ENCODE measurements around the gene PCDHGA6.
"Not testable (repeated sequence)": the region's sequence is repeated elsewhere in the genome, so short reads cannot be mapped to it uniquely, and the experiment has no call there.

Gene PCDHGA6

GRCh38 chr5:141415275-141415618 is 41.6 kb downstream of the PCDHGA6 start:
- H3K27ac ChIP-seq (ENCODE audit: low read depth, low read length); H3K4me3 ChIP-seq (ENCODE audit: low read depth, low read length): not testable (repeated sequence)

DNA sequence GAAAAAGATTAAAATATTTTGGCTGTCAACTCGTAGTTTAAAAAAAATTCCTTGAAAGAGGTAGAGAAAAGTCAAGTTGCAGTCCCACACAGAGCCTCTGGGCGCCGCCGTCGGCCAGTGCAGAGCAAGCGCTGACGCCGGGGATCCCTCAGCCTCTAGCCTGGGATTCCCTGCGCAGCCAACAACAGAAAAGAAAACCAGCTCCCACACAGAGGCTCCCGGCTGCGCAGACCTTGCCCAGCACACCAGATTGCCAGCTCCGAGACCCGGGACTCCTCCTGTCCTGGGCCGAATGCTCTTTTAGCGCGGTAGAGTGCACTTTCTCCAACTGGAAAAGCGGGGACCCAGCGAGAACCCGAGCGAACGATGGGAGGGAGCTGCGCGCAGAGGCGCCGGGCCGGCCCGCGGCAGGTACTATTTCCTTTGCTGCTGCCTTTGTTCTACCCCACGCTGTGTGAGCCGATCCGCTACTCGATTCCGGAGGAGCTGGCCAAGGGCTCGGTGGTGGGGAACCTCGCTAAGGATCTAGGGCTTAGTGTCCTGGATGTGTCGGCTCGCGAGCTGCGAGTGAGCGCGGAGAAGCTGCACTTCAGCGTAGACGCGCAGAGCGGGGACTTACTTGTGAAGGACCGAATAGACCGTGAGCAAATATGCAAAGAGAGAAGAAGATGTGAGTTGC is 43.9 kb downstream of the PCDHGA6 start, which contains the start of gene PCDHGB7:
Gene PCDHGB7, plus strand, starts transcription at position 184 of the 679 bp plus-strand sequence. Its CDS starts 183 bp downstream, at position 367.
- not testable (repeated sequence) for H3K4me1 ChIP-seq (ENCODE audit: control insufficient read depth, insufficient read depth, low read length); H3K36me3 ChIP-seq (ENCODE audit: control insufficient read depth, insufficient read depth, low read length)
- Histone ChIP-seq H3K4me3 (ENCODE audit: low read depth, low read length) (peak within 1 kb of the TSS; percentile 75), H3K9ac (ENCODE audit: low read depth, low read length) (peak within 1 kb of the TSS; percentile 64; the same call in 1 of the 2 replicates), H3K27me3 (ENCODE audit: control insufficient read depth, insufficient read depth, low read length) (peaks cover 20% of the 10 kb centered on the region), H3K27ac (ENCODE audit: low read depth, low read length) (peak within 1 kb of the TSS; percentile 69), H3K9me3 (ENCODE audit: control insufficient read depth, insufficient read depth, low read length) (peaks cover 33% of the 10 kb centered on the region)

More at GRCh38 chr5:141415275-141415618, 41.6 kb downstream of the PCDHGA6 start:
- not testable (repeated sequence) for H3K4me1 ChIP-seq (ENCODE audit: control insufficient read depth, insufficient read depth, low read length); H3K36me3 ChIP-seq (ENCODE audit: control insufficient read depth, insufficient read depth, low read length); H3K9ac ChIP-seq (ENCODE audit: low read depth, low read length)
- Histone ChIP-seq H3K9me3 (ENCODE audit: control insufficient read depth, insufficient read depth, low read length) (peaks cover 14% of the 10 kb centered on the region), H3K27me3 (ENCODE audit: control insufficient read depth, insufficient read depth, low read length) (peaks cover 13% of the 10 kb centered on the region)

GRCh38 chr5:141419074-141419880 is 45.6 kb downstream of the PCDHGA6 start:
- Histone ChIP-seq H3K4me1 (ENCODE audit: control insufficient read depth, insufficient read depth, low read length) (no peaks in the 10 kb centered on the region), H3K27ac (ENCODE audit: low read depth, low read length) (no peak overlapping the region), H3K9ac (ENCODE audit: low read depth, low read length) (no peak overlapping the region), H3K4me3 (ENCODE audit: low read depth, low read length) (no peak overlapping the region; the same call in 1 of the 2 replicates), H3K27me3 (ENCODE audit: control insufficient read depth, insufficient read depth, low read length) (peaks cover 20% of the 10 kb centered on the region), H3K9me3 (ENCODE audit: control insufficient read depth, insufficient read depth, low read length) (peaks cover 40% of the 10 kb centered on the region), H3K36me3 (ENCODE audit: control insufficient read depth, insufficient read depth, low read length) (no peaks in the 10 kb centered on the region)

DNA sequence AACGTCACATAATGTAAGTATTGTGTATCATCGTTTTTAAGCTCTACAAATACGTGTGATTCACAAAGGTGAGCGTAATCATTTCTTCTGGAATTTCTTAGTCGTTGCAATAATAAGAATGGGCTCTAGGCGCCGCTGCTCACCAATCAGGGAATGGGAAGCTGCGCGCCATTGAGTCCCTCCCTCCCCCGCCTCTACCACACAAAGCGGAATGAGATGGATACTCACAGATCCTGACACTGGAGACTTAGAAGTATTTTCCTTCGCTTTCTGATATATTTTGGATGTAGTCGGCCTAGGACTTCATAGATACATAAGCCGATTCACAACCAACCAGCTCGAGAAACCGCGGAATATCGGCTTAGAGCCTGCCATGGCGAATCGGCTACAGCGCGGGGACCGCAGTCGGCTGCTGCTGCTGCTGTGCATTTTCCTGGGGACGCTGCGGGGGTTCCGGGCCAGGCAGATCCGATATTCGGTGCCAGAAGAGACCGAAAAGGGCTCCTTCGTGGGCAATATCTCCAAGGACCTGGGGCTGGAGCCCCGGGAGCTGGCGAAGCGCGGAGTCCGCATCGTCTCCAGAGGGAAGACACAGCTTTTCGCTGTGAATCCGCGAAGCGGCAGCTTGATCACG is 47.3 kb downstream of the PCDHGA6 start, which contains the start of gene PCDHGA11:
Gene PCDHGA11, plus strand, starts transcription at position 197 of the 634 bp plus-strand sequence. Its CDS starts 177 bp downstream, at position 374.
- Histone ChIP-seq H3K36me3 (ENCODE audit: control insufficient read depth, insufficient read depth, low read length) (no peaks in the 10 kb centered on the region), H3K27ac (ENCODE audit: low read depth, low read length) (no peak within 1 kb of the TSS), H3K4me3 (ENCODE audit: low read depth, low read length) (peak within 1 kb of the TSS; percentile 58), H3K27me3 (ENCODE audit: control insufficient read depth, insufficient read depth, low read length) (peaks cover 20% of the 10 kb centered on the region), H3K9me3 (ENCODE audit: control insufficient read depth, insufficient read depth, low read length) (peaks cover 46% of the 10 kb centered on the region), H3K4me1 (ENCODE audit: control insufficient read depth, insufficient read depth, low read length) (no peaks in the 10 kb centered on the region), H3K9ac (ENCODE audit: low read depth, low read length) (no peak within 1 kb of the TSS)

GRCh38 chr5:141421489-141421855 is 47.8 kb downstream of the PCDHGA6 start:
- Histone ChIP-seq H3K4me3 (ENCODE audit: low read depth, low read length) (peak overlapping the region; percentile 58), H3K9me3 (ENCODE audit: control insufficient read depth, insufficient read depth, low read length) (peaks cover 49% of the 10 kb centered on the region), H3K36me3 (ENCODE audit: control insufficient read depth, insufficient read depth, low read length) (0 out of 2 replicates have a peak, but pooled peaks cover 3% of the 10 kb centered on the region), H3K27ac (ENCODE audit: low read depth, low read length) (no peak overlapping the region), H3K9ac (ENCODE audit: low read depth, low read length) (no peak overlapping the region), H3K27me3 (ENCODE audit: control insufficient read depth, insufficient read depth, low read length) (peaks cover 20% of the 10 kb centered on the region), H3K4me1 (ENCODE audit: control insufficient read depth, insufficient read depth, low read length) (no peaks in the 10 kb centered on the region)

GRCh38 chr5:141422742-141423291 is 49.1 kb downstream of the PCDHGA6 start:
- Histone ChIP-seq H3K9ac (ENCODE audit: low read depth, low read length) (no peak overlapping the region), H3K27ac (ENCODE audit: low read depth, low read length) (no peak overlapping the region), H3K36me3 (ENCODE audit: control insufficient read depth, insufficient read depth, low read length) (0 out of 2 replicates have a peak, but pooled peaks cover 4% of the 10 kb centered on the region), H3K27me3 (ENCODE audit: control insufficient read depth, insufficient read depth, low read length) (peaks cover 20% of the 10 kb centered on the region), H3K4me3 (ENCODE audit: low read depth, low read length) (no peak overlapping the region), H3K9me3 (ENCODE audit: control insufficient read depth, insufficient read depth, low read length) (peaks cover 62% of the 10 kb centered on the region), H3K4me1 (ENCODE audit: control insufficient read depth, insufficient read depth, low read length) (no peaks in the 10 kb centered on the region)

DNA sequence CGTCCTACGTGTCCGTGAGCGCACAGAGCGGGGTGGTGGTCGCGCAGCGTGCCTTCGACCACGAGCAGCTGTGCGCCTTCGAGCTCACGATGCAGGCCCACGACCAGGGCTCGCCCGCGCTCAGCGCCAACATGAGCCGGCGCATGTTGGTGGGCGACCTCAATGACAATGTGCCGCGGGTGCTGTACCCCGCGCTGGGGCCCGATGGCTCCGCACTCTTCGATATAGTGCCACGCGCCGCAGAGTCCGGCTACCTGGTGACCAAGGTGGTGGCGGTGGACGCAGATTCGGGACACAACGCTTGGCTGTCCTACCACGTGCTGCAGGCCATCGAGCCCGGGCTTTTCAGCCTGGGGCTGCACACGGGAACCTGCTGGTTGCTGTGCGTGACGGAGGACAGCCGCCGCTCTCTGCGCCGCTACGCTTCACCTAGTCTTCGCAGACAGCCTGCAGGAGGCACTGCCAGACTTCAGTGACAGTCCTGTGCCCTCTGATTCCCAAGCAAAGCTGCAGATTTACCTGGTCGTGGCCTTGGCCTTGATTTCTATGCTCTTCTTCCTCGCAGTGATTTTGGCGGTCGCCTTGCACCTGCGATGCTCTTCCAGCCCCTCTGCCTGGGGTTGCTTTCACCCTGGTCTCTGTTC is 54.2 kb downstream of the PCDHGA6 start:
- Histone ChIP-seq H3K27me3 (ENCODE audit: control insufficient read depth, insufficient read depth, low read length) (no peaks in the 10 kb centered on the region), H3K36me3 (ENCODE audit: control insufficient read depth, insufficient read depth, low read length) (0 out of 2 replicates have a peak, but pooled peaks cover 4% of the 10 kb centered on the region), H3K9ac (ENCODE audit: low read depth, low read length) (no peak overlapping the region), H3K4me1 (ENCODE audit: control insufficient read depth, insufficient read depth, low read length) (no peaks in the 10 kb centered on the region), H3K27ac (ENCODE audit: low read depth, low read length) (no peak overlapping the region), H3K9me3 (ENCODE audit: control insufficient read depth, insufficient read depth, low read length) (peaks cover 61% of the 10 kb centered on the region), H3K4me3 (ENCODE audit: low read depth, low read length) (no peak overlapping the region)

Measured in HUES48 (cell line).